Parathyroid adenoma (tissue), 2 donors: Measurements from ENCODE around the gene HOXC11.
A peak's percentile ranks its signal among the peaks of the same experiment; 100 is the strongest.

Source experiments
- H2AFZ ChIP-seq: fragments of 300-600 bp; sonication (generic); one replicate; pipeline ENCODE4 v1.7.0; 2017; ENCODE audit warnings: antibody characterized with exemption, mild to moderate bottlenecking
- H3K27ac ChIP-seq: fragments of 300-600 bp; sonication (generic); one replicate; pipeline ENCODE4 v1.7.0; 2017
- H3K27me3 ChIP-seq: fragments of 300-600 bp; sonication (generic); one replicate; pipeline ENCODE4 v1.7.0; 2017; ENCODE audit warnings: low read length; ENCODE audit not compliant: control insufficient read depth, insufficient read depth
- H3K36me3 ChIP-seq: fragments of 300-600 bp; sonication (generic); one replicate; pipeline ENCODE4 v1.7.0; 2017; ENCODE audit warnings: low read length; ENCODE audit not compliant: control insufficient read depth, insufficient read depth
- H3K4me1 ChIP-seq: fragments of 300-600 bp; sonication (generic); one replicate; pipeline ENCODE4 v1.7.0; 2017; ENCODE audit warnings: control low read depth
- H3K4me2 ChIP-seq: fragments of 300-600 bp; sonication (generic); one replicate; pipeline ENCODE4 v1.7.0; 2017; ENCODE audit warnings: low read length
- H3K4me3 ChIP-seq: fragments of 300-600 bp; sonication (generic); one replicate; pipeline ENCODE4 v1.7.0; 2017; ENCODE audit warnings: low read depth, low read length
- H3K79me2 ChIP-seq: fragments of 300-600 bp; sonication (generic); one replicate; pipeline ENCODE4 v1.7.0; 2017; ENCODE audit warnings: control low read depth
- H3K9ac ChIP-seq: fragments of 300-600 bp; sonication (generic); one replicate; pipeline ENCODE4 v1.7.0; 2017; ENCODE audit warnings: mild to moderate bottlenecking
- H3K9me3 ChIP-seq: fragments of 300-600 bp; sonication (generic); one replicate; pipeline ENCODE4 v1.7.0; 2017; ENCODE audit warnings: low read length; ENCODE audit not compliant: control insufficient read depth
- TF ChIP-seq, protein P1 (sequence below): fragments of 300-600 bp; sonication (generic); IDR thresholded peaks from one replicate; pipeline ENCODE4 v1.7.0; 2017; ENCODE audit warnings: antibody characterized with exemption, mild to moderate bottlenecking
- donor health status: primary hyperparathyroidism.

The HOXC11 gene

DNA sequence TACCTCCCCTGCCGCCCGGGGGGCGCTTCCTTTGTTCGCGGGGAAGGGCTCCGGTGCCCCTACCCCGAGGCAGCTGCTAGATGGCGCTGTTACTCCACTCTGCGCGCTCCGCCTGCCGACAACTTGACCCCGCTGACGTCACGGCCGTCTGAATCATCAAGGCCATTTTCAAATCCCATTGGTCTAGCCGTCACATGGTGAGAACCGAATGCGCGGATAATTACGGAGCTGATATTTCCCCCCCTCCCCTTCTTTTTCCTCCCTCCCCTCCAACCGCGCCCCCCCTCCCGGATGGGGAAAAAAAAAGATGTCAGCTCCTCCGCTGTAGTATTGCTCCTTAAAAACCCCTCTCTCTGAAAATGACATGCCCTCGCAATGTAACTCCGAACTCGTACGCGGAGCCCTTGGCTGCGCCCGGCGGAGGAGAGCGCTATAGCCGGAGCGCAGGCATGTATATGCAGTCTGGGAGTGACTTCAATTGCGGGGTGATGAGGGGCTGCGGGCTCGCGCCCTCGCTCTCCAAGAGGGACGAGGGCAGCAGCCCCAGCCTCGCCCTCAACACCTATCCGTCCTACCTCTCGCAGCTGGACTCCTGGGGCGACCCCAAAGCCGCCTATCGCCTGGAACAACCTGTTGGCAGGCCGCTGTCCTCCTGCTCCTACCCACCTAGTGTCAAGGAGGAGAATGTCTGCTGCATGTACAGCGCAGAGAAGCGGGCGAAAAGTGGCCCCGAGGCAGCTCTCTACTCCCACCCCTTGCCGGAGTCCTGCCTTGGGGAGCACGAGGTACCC is 12.2 kb downstream of the HOXC11 start, which contains the start of gene HOXC10:
Gene HOXC10, plus strand, starts transcription at position 246 of the 791 bp plus-strand sequence. Its CDS starts 114 bp downstream, at position 360.
- Histone ChIP-seq H3K36me3 (no peaks in the 10 kb centered on the region), H2AFZ (no peak within 1 kb of the TSS), H3K4me2 (peak within 1 kb of the TSS; percentile 35), H3K4me3 (no peak within 1 kb of the TSS), H3K4me1 (no peaks in the 10 kb centered on the region), H3K27me3 (peaks cover 35% of the 10 kb centered on the region), H3K9ac (no peak within 1 kb of the TSS), H3K27ac (no peak within 1 kb of the TSS), H3K9me3 (no peaks in the 10 kb centered on the region), H3K79me2 (no peaks in the 10 kb centered on the region)
- TF ChIP-seq, protein P1, sequence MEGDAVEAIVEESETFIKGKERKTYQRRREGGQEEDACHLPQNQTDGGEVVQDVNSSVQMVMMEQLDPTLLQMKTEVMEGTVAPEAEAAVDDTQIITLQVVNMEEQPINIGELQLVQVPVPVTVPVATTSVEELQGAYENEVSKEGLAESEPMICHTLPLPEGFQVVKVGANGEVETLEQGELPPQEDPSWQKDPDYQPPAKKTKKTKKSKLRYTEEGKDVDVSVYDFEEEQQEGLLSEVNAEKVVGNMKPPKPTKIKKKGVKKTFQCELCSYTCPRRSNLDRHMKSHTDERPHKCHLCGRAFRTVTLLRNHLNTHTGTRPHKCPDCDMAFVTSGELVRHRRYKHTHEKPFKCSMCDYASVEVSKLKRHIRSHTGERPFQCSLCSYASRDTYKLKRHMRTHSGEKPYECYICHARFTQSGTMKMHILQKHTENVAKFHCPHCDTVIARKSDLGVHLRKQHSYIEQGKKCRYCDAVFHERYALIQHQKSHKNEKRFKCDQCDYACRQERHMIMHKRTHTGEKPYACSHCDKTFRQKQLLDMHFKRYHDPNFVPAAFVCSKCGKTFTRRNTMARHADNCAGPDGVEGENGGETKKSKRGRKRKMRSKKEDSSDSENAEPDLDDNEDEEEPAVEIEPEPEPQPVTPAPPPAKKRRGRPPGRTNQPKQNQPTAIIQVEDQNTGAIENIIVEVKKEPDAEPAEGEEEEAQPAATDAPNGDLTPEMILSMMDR, result no peak

DNA sequence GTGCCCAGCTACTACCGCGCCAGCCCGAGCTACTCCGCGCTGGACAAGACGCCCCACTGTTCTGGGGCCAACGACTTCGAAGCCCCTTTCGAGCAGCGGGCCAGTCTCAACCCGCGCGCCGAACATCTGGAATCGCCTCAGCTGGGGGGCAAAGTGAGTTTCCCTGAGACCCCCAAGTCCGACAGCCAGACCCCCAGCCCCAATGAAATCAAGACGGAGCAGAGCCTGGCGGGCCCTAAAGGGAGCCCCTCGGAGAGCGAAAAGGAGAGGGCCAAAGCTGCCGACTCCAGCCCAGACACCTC is 12.7 kb downstream of the HOXC11 start:
- Histone ChIP-seq H3K4me2 (peak overlapping the region; percentile 35), H3K9ac (no peak overlapping the region), H3K9me3 (no peaks in the 10 kb centered on the region), H2AFZ (no peak overlapping the region), H3K79me2 (no peaks in the 10 kb centered on the region), H3K27ac (no peak overlapping the region), H3K36me3 (no peaks in the 10 kb centered on the region), H3K4me1 (no peaks in the 10 kb centered on the region), H3K4me3 (no peak overlapping the region), H3K27me3 (peaks cover 35% of the 10 kb centered on the region)
- TF ChIP-seq, protein P1, result no peak

DNA sequence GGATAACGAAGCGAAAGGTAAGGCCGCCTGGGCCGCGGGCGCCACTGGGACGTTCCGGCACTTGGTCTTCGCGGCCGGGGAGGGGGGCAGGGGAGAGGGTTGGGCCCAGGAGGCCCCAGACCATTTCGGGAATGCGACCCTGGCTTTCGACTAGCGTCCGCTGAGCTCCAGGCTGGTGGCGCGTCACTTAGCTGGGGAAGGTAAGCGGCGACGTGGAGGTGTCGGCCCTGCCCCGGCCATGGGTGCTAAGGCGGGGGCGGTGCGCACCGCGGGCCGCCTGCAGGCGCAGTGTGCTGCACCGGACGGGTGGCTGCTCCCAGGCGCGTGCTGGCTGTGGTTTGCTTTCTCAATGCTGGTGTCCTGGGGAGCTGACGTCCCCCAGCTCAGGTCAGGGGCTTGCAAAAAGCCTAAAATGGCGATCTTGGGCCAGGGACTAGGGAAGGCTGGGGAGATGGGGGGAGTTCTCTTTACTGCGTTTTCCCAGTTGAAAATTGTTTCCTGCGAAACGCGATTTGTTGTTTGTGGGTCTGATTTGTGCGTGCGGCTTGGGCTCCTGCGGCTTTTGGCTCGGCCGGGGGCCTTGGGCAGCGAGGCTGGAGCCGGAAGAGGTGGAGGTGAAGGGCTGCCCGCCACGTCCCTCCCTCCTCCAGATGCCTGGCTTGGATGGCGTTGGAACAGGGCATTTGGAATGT is 13.2 kb downstream of the HOXC11 start:
- H3K9ac ChIP-seq, result no peak overlapping the region
- no peak overlapping the region for H2AFZ ChIP-seq
- H3K9me3 ChIP-seq, result no peaks in the 10 kb centered on the region
- TF ChIP-seq, protein P1, result no peak
- peak overlapping the region; percentile 35 for H3K4me2 ChIP-seq
- H3K36me3 ChIP-seq, result no peaks in the 10 kb centered on the region
- H3K4me1 ChIP-seq, result no peaks in the 10 kb centered on the region
- no peak overlapping the region for H3K4me3 ChIP-seq
- no peak overlapping the region for H3K27ac ChIP-seq
- no peaks in the 10 kb centered on the region for H3K79me2 ChIP-seq
- H3K27me3 ChIP-seq, result peaks cover 39% of the 10 kb centered on the region

DNA sequence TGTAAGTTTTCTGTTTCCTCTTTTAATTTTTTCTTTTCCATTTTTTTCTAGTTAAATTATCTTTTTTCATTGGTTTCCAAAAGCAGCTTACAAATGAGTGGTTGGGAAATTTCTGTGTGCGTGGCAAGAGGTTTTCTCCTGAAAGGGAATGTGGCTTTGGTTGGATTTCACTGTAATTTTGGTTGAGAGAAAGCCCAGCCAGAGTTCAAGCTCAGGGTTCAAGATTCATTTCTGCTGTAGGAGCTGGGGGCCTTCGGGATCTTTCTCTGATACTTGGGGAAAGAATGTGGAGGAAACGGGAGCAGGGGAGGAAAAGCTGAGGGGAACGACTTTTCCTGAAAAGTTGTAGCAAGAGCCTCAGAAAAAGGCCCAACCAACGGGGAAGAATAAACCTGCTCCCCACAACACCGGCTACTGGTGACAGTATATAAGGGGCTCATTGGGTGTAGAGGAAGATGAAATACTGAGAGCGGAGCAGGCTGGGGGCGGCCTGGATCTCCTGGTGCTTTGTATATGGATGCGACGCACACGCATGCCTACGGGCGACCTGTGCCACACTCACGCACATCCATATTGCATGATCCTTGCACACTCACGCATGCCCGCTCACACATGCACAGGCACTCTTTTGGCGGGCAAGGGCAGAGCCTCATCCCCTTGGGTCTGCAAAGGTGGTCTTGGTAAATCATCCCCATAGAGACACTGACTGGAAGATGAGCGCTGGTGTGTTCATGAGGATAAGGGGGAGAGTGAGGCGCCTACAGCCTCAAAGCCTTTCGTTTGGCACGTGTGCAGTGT is 14.0 kb downstream of the HOXC11 start:
- no peak overlapping the region for H3K9ac ChIP-seq
- no peaks in the 10 kb centered on the region for H3K9me3 ChIP-seq
- H3K4me3 ChIP-seq, result no peak overlapping the region
- H3K36me3 ChIP-seq, result no peaks in the 10 kb centered on the region
- no peaks in the 10 kb centered on the region for H3K79me2 ChIP-seq
- H3K4me1 ChIP-seq, result no peaks in the 10 kb centered on the region
- no peak overlapping the region for H2AFZ ChIP-seq
- H3K27me3 ChIP-seq, result peaks cover 36% of the 10 kb centered on the region
- TF ChIP-seq, protein P1, result no peak
- no peak overlapping the region for H3K27ac ChIP-seq
- H3K4me2 ChIP-seq, result no peak overlapping the region
